SK-N-SH (cell line): ENCODE data around the gene GCFC2. TPM values are rescaled to one million over a fixed set of nuclear protein-coding genes. Genes with fewer than 3 reads are reported as not detected.
A peak's percentile ranks its signal among the peaks of the same experiment; 100 is the strongest.

Source experiments
- CTCF ChIA-PET: fragments of 300-600, 350-600 bp; formaldehyde crosslinking; extraction: SDS; loops from one replicate; lab custom pipeline; 2021; lab: Yijun Ruan, JAX
- POLR2A ChIA-PET: fragments of 350-600 bp; sonication (Branson Sonifier 250); formaldehyde crosslinking; extraction: SDS; loops from one replicate; lab custom pipeline; 2020; ENCODE audit warnings: antibody characterized with exemption, inconsistent platforms; lab: Yijun Ruan, JAX
- DNase-seq: peaks from one replicate; pipeline ENCODE4 v3.0.0; 2012
- H2AFZ ChIP-seq: fragments of 200-600 bp; sonication (generic); 2 replicates; pipeline ENCODE4 v1.8.1; 2016; ENCODE audit warnings: antibody characterized with exemption, mild to moderate bottlenecking, low read depth
- H3F3A ChIP-seq: fragments of 200-600 bp; sonication (generic); replicated peaks from 2 replicates; pipeline ENCODE3; 2016; ENCODE audit warnings: antibody characterized with exemption, mild to moderate bottlenecking; ENCODE audit not compliant: insufficient read depth
- H3K27ac ChIP-seq, 2 experiments: fragments of 200-500 bp in 1 of 2; fragments of 200-600 bp in 1 of 2; sonication (Bioruptor generic) in 1 of 2; sonication (generic), shearing (Covaris generic) in 1 of 2; 2 replicates each; pipeline versions ENCODE4 v1.5.1 to v1.6.1; 2014 to 2016; ENCODE audit warnings: low read depth in 2 of 2, inconsistent platforms in 1 of 2, low read length in 1 of 2, mild to moderate bottlenecking in 1 of 2, mixed read lengths in 1 of 2
- H3K27me3 ChIP-seq: fragments of 200-600 bp; sonication (generic), shearing (Covaris generic); 2 replicates; pipeline ENCODE4 v1.6.1; 2016; ENCODE audit warnings: mixed run types; ENCODE audit not compliant: insufficient read depth
- H3K36me3 ChIP-seq, 2 experiments: fragments of 200-500 bp in 1 of 2; fragments of 200-600 bp in 1 of 2; sonication (Bioruptor generic) in 1 of 2; sonication (generic) in 1 of 2; replicated peaks in 1 of 2; 2 replicates each; pipeline versions ENCODE3 to v1.5.1; 2014 to 2016; ENCODE audit warnings: low read length in 1 of 2, mild to moderate bottlenecking in 1 of 2; ENCODE audit not compliant: insufficient read depth in 2 of 2, control insufficient read depth in 1 of 2
- H3K4me1 ChIP-seq, 2 experiments: fragments of 200-500 bp in 1 of 2; fragments of 200-600 bp in 1 of 2; sonication (Bioruptor generic) in 1 of 2; sonication (generic), shearing (Covaris generic) in 1 of 2; 2 replicates each; pipeline versions ENCODE4 v1.5.1 to v1.6.1; 2014 to 2016; ENCODE audit warnings: low read depth in 1 of 2, low read length in 1 of 2, mixed run types in 1 of 2; ENCODE audit not compliant: insufficient read depth in 2 of 2, control insufficient read depth in 1 of 2
- H3K4me2 ChIP-seq: fragments of 200-600 bp; sonication (generic), shearing (Covaris generic); 2 replicates; pipeline ENCODE4 v1.6.1; 2017; ENCODE audit warnings: mixed run types
- H3K4me3 ChIP-seq, 2 experiments: fragments of 200-500 bp in 1 of 2; fragments of 200-600 bp in 1 of 2; sonication (Bioruptor generic) in 1 of 2; sonication (generic), shearing (Covaris generic) in 1 of 2; 2 replicates each; pipeline versions ENCODE4 v1.5.1 to v1.8.1; 2014 to 2016; ENCODE audit warnings: low read depth in 2 of 2, inconsistent platforms in 1 of 2, low read length in 1 of 2, mild to moderate bottlenecking in 1 of 2, mixed read lengths in 1 of 2, moderate library complexity in 1 of 2
- H3K79me2 ChIP-seq: fragments of 200-600 bp; sonication (generic); 2 replicates; pipeline ENCODE4 v1.8.1; 2017; ENCODE audit warnings: mild to moderate bottlenecking; ENCODE audit not compliant: insufficient read depth
- H3K9ac ChIP-seq: fragments of 200-600 bp; sonication (generic); 2 replicates; pipeline ENCODE4 v1.6.1; 2017; ENCODE audit warnings: mixed run types
- H3K9me2 ChIP-seq: fragments of 200-600 bp; sonication (generic); 2 replicates; pipeline ENCODE4 v1.6.1; 2017; ENCODE audit warnings: mixed run types
- H3K9me3 ChIP-seq: fragments of 200-600 bp; sonication (generic); 2 replicates; pipeline ENCODE4 v1.6.1; 2017; ENCODE audit warnings: mixed run types, mild to moderate bottlenecking, moderate library complexity
- H4K20me1 ChIP-seq: fragments of 200-600 bp; sonication (generic); 2 replicates; pipeline ENCODE4 v1.6.1; 2017; ENCODE audit warnings: mild to moderate bottlenecking, mixed run types; ENCODE audit not compliant: insufficient read depth
- CTCF ChIP-seq: fragments of 200-600 bp; sonication (generic); IDR thresholded peaks from 2 replicates; pipeline ENCODE4 v1.6.1; 2017; ENCODE audit warnings: antibody characterized with exemption, mild to moderate bottlenecking, moderate library complexity
- ELF1 ChIP-seq: IDR thresholded peaks from 2 replicates; pipeline ENCODE4 v1.4.0; 2012
- EZH2phosphoT487 ChIP-seq: fragments of 200-600 bp; sonication (generic); IDR thresholded peaks from 2 replicates; pipeline ENCODE4 v1.6.1; 2017; ENCODE audit warnings: low read depth, mixed run types, mild to moderate bottlenecking, antibody characterized with exemption, moderate library complexity, borderline replicate concordance
- FOSL2 ChIP-seq: IDR thresholded peaks from 2 replicates; pipeline ENCODE4 v1.4.0; 2012; ENCODE audit warnings: low read depth, mild to moderate bottlenecking, moderate library complexity, borderline replicate concordance
- IRF3 ChIP-seq: fragments of 150-350 bp; IDR thresholded peaks from 2 replicates; pipeline ENCODE4 v1.6.1; 2016; ENCODE audit warnings: mild to moderate bottlenecking, low read depth, low read length
- JUND ChIP-seq: IDR thresholded peaks from 2 replicates; pipeline ENCODE4 v1.4.0; 2012
- MAX ChIP-seq: IDR thresholded peaks from 2 replicates; pipeline ENCODE4 v1.4.0; 2012; ENCODE audit warnings: low read depth
- MEF2A ChIP-seq: IDR thresholded peaks from 2 replicates; pipeline ENCODE4 v1.4.0; 2012; ENCODE audit warnings: low read depth, borderline replicate concordance
- MXI1 ChIP-seq: IDR thresholded peaks from 2 replicates; pipeline ENCODE4 v1.6.1; 2012; ENCODE audit warnings: mild to moderate bottlenecking, low read depth, low read length, improper control_type of control experiment
- NFIC ChIP-seq: IDR thresholded peaks from 2 replicates; pipeline ENCODE4 v1.4.0; 2012; ENCODE audit warnings: borderline replicate concordance
- PBX3 ChIP-seq: IDR thresholded peaks from 2 replicates; pipeline ENCODE4; 2012
- POLR2AphosphoS5 ChIP-seq: IDR thresholded peaks from 2 replicates; pipeline ENCODE4 v1.6.1; 2012; ENCODE audit warnings: low read depth, low read length
- RAD21 ChIP-seq: IDR thresholded peaks from 2 replicates; pipeline ENCODE4 v1.6.1; 2012; ENCODE audit warnings: mild to moderate bottlenecking, low read length
- RCOR1 ChIP-seq: fragments of 150-350 bp; IDR thresholded peaks from 2 replicates; pipeline ENCODE4 v1.6.1; 2017; ENCODE audit warnings: antibody characterized with exemption, low read length
- REST ChIP-seq: IDR thresholded peaks from 2 replicates; pipeline ENCODE4 v1.6.1; 2012; ENCODE audit warnings: mild to moderate bottlenecking, low read depth, low read length, moderate library complexity
- RFX5 ChIP-seq: IDR thresholded peaks from 2 replicates; pipeline ENCODE4 v1.6.1; 2012; ENCODE audit warnings: mild to moderate bottlenecking, improper control_type of control experiment, low read length
- SIN3A ChIP-seq: IDR thresholded peaks from 2 replicates; pipeline ENCODE4 v1.6.1; 2012; ENCODE audit warnings: low read depth, mild to moderate bottlenecking, low read length, moderate library complexity, borderline replicate concordance
- SMC3 ChIP-seq: IDR thresholded peaks from 2 replicates; pipeline ENCODE4 v1.6.1; 2012; ENCODE audit warnings: low read depth, low read length, improper control_type of control experiment
- TAF1 ChIP-seq: IDR thresholded peaks from 2 replicates; pipeline ENCODE4 v1.6.1; 2012; ENCODE audit warnings: low read depth, mild to moderate bottlenecking, low read length, moderate library complexity, borderline replicate concordance
- TEAD4 ChIP-seq: IDR thresholded peaks from 2 replicates; pipeline ENCODE4 v1.4.0; 2012; ENCODE audit warnings: mild to moderate bottlenecking, borderline replicate concordance; ENCODE audit not compliant: insufficient read depth
- USF1 ChIP-seq: IDR thresholded peaks from 2 replicates; pipeline ENCODE4 v1.4.0; 2012; ENCODE audit warnings: low read depth, borderline replicate concordance
- USF2 ChIP-seq: fragments of 150-350 bp; IDR thresholded peaks from 2 replicates; pipeline ENCODE4 v1.6.1; 2017; ENCODE audit warnings: antibody characterized with exemption, low read length, low read depth, borderline replicate concordance
- YY1 ChIP-seq: IDR thresholded peaks from 2 replicates; pipeline ENCODE4 v1.4.0; 2012; ENCODE audit warnings: low read depth, mild to moderate bottlenecking
- WGBS: methylation state at CpG from one replicate; pipeline ENCODE4 v1.1.6; 2017; ENCODE audit warnings: low lambda C conversion rate; 5-methylcytosine and 5-hydroxymethylcytosine counted together
- polyA plus RNA-seq, 3 experiments: library from polyadenylated mRNA; depleted of rRNA; stranded (reverse); fragments of >200 nt; gene quantifications; 2 replicates each; pipeline ENCODE4 v1.2.3, GENCODE V29; 2012

Gene GCFC2
- polyA plus RNA-seq (2012; rRNA removed) = 7.7 and 8.9 TPM in 2 replicates
- 8.0 and 11.2 TPM in 2 replicates for polyA plus RNA-seq (2012; cell fraction: cytosol; rRNA removed)
- 15.1 and 16.8 TPM in 2 replicates for polyA plus RNA-seq (2012; cell fraction: nucleus; rRNA removed)

- peak within 1 kb of the TSS; percentile 88 for H3K4me2 ChIP-seq
- peak; percentile 95 for DNase-seq
- WGBS = 33% methylated on average over 14 of the region's 66 CpGs
- H3K27me3 ChIP-seq = no peaks in the 10 kb centered on the region
- peaks cover 13% of the 10 kb centered on the region for H3F3A ChIP-seq
- CTCF ChIA-PET = interaction anchor here (1.1 kb wide), 1 partner anchor 1809 kb away, joined by 3 read pairs; no protein-coding TSS in a partner anchor
- H3K9me2 ChIP-seq = no peaks in the 10 kb centered on the region
- peak within 1 kb of the TSS; percentile 72 for H3K9ac ChIP-seq
- peak within 1 kb of the TSS; percentile 66 to 71 for H3K4me3 ChIP-seq
- H3K79me2 ChIP-seq = peaks cover 17% of the 10 kb centered on the region
- peak within 1 kb of the TSS; percentile 96 for H2AFZ ChIP-seq
- H3K9me3 ChIP-seq = no peaks in the 10 kb centered on the region
- H3K36me3 ChIP-seq = peaks cover 5% of the 10 kb centered on the region in 2 experiments
- POLR2A ChIA-PET = no interaction called here
- peak within 1 kb of the TSS; percentile 68 to 79 for H3K27ac ChIP-seq
- H4K20me1 ChIP-seq = no peaks in the 10 kb centered on the region
- H3K4me1 ChIP-seq = peaks cover 3 to 10% of the 10 kb centered on the region in 2 experiments; a peak in 3 of 4 replicates
- TF ChIP-seq POLR2AphosphoS5 (peak; percentile 69), USF1 (0 out of 2 replicates have a peak, but pooled peaks have one; percentile 49), YY1 (peak; percentile 85), NFIC (no peak), CTCF (peak; percentile 39), TAF1 (peak; percentile 71), IRF3 (no peak), REST (no peak), FOSL2 (no peak; the same call in 1 of the 2 replicates), RAD21 (no peak), SMC3 (no peak), PBX3 (no peak), TEAD4 (no peak), RFX5 (no peak), USF2 (no peak), SIN3A (no peak; the same call in 1 of the 2 replicates), JUND (no peak), ELF1 (peak; percentile 65), RCOR1 (no peak), MAX (peak; percentile 96), MEF2A (no peak), EZH2phosphoT487 (no peak), MXI1 (no peak)
Observed at GRCh38 chr2:75710577-75711253, at the start of gene GCFC2. TSS of gene GCFC2 (minus strand) at chr2:75710915. CDS start at chr2:75710855, 60 bp downstream.
